Measurements from ENCODE around the gene IL12RB1.

DNA sequence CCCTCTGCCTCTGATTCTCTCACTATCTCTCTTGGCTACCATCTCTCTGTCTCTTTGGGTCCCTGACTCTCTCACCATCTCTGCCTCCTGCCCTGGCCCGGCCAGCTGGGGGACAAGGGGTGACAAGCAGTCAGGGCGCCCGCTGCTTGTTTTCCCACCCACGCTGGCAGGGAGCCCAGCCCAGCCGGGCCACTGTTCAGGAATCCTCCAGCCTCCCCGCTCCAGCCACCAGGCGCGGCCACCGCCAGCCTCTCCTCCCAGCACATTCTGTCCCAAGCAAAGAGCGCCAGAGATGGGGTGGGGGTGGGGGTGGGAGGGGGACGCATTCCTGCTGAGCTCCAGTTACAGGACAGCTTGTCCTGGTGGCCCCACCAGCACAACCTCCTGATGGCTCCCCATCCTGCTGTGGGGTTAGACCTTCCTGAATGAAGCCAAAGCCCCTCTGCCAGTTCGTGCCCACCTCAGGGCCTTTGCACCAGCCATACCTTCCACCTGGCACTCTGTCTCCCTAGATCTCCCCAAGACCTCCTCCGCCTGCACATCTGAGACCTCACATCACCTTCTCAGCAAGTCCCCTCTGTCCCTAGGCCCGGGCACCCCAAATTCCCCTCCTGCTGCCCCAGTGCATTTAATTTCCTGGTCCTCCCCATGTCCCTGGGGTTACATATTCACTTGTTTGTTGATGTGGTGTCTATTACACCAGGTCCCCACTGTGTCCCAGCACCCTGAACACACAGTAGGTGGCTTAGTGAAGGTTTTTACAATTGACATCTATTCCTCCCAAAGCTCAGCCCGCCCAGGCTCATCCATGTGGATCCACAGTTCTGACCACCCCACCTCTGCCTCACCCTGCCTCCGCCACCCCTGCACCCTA lies 66.3 kb downstream of the IL12RB1 start:
- TF ChIP-seq, protein P1, sequence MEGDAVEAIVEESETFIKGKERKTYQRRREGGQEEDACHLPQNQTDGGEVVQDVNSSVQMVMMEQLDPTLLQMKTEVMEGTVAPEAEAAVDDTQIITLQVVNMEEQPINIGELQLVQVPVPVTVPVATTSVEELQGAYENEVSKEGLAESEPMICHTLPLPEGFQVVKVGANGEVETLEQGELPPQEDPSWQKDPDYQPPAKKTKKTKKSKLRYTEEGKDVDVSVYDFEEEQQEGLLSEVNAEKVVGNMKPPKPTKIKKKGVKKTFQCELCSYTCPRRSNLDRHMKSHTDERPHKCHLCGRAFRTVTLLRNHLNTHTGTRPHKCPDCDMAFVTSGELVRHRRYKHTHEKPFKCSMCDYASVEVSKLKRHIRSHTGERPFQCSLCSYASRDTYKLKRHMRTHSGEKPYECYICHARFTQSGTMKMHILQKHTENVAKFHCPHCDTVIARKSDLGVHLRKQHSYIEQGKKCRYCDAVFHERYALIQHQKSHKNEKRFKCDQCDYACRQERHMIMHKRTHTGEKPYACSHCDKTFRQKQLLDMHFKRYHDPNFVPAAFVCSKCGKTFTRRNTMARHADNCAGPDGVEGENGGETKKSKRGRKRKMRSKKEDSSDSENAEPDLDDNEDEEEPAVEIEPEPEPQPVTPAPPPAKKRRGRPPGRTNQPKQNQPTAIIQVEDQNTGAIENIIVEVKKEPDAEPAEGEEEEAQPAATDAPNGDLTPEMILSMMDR (IDR thresholded peaks at IDR 0.05; ENCODE audit: borderline replicate concordance, extremely low read depth, low read length, poor library complexity, severe bottlenecking): no peak
- no peak for TF ChIP-seq EZH2 (IDR thresholded peaks at IDR 0.05; ENCODE audit: borderline replicate concordance, low read depth, low read length, severe bottlenecking)
